GM23248 (cell line): Measurements from ENCODE around the gene SCYL2.

Experiments
- EZH2 ChIP-seq: fragments of 200-600 bp; sonication (generic); IDR thresholded peaks from 2 replicates; pipeline ENCODE4 v1.6.1; 2018; ENCODE audit warnings: antibody characterized with exemption, mild to moderate bottlenecking; ENCODE audit not compliant: insufficient read depth, poor library complexity, severe bottlenecking
- EZH2phosphoT487 ChIP-seq: fragments of 200-600 bp; sonication (generic); IDR thresholded peaks from 2 replicates; pipeline ENCODE4 v1.6.1; 2018; ENCODE audit warnings: antibody characterized with exemption, moderate library complexity, mild to moderate bottlenecking, low read depth; ENCODE audit not compliant: insufficient read depth

DNA sequence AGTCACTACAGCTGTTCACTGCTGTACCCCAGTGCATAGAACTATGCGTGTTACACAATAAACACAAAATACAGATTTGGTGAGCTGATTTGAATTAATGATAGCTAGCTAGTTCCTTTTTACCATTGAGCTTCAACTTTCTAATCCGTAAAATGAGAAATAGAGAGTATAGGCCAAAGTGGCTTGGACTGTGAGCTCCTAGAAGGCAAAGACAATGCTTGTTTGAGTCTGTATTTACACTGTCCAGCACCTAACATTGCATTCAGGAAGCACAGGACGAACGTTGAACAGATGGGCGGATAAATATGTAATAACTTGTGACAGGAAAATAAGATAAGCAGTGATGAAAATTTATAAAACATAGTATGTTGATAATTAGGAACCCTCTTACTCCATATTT, 121.4 kb downstream of the SCYL2 start:
- TF ChIP-seq EZH2 (no peak), EZH2phosphoT487 (no peak)
